NOMO-1 treated with dmso at 0.1 percent for 144 hours (cell line): Measurements from ENCODE around the gene PCDHGC4.

Experiments
- DNase-seq: peaks from one replicate; lab custom pipeline; 2025; ENCODE audit not compliant: unreplicated experiment; lab: John Stamatoyannopoulos, UW

The PCDHGC4 gene

GRCh38 chr5:141512390-141512910 is 27.6 kb downstream of the PCDHGC4 start:
- DNase-seq, result no peak

- no peak for DNase-seq
Measured at GRCh38 chr5:141512911-141513626, 28.2 kb downstream of the PCDHGC4 start.

- no peak for DNase-seq
Measured at GRCh38 chr5:141513627-141514329, 28.9 kb downstream of the PCDHGC4 start.

DNA sequence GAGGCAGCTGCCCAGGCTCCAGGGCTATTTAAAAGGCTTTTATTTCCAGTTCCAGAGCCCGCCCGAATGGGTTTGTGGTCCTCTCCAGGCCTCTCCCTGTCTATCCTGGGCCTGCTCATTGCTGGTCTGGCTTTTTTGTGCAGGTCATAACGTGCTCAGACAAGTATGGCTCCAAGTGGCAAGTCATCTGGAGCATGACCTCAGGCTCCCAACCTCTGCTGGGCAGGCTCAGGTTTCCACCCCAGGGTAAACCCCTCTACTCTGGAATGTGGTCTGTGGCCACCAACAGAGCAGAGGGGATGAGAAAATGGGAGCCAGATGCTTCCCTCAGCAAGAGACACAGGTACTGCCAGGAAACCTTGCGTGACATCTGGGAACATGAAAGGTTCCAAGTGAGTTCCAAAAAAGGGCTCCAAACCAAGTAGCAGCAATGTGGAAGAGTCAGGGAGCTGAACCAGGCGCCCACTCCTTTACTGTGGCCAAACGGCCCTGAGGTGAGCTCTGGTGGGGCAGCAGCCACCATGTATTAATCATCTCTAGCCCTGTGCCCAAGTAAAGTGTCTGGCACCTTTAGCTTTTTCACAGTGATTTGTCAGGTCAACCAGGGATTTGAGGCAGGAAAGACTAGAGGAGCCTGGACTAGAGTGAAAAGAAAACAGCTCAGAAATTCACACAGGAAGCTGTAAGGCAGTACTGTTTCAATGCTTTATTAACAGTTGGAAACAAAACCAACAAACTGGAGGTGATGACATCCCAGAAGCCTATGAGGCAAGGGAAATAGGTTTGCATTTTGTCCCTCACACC is 29.7 kb downstream of the PCDHGC4 start:
- DNase-seq, result no peak

- no peak for DNase-seq
Measured at GRCh38 chr5:141515141-141515540, 30.3 kb downstream of the PCDHGC4 start.

- no peak for DNase-seq
Measured at GRCh38 chr5:141515946-141516671, 31.3 kb downstream of the PCDHGC4 start.

GRCh38 chr5:141516672-141517025 is 31.8 kb downstream of the PCDHGC4 start:
- no peak for DNase-seq

DNA sequence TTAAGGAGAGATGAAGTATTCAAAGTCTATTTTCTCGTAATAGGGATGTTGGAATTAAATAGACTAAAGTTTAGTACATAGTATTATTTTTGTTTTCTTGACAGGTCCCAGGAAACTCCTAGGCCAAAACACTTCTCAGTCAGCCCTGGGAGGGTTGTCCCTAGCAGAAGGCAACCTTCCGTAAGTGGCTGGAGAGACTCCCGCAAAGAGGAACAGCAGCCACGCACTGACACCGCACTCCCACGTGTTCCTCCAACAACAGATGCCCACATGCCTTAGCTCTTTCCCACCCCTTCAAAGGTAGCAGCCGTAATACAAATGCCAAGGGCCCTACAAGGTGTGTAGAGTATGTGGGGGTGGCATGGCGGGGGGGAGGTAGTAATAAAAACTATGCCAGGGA is 32.5 kb downstream of the PCDHGC4 start:
- DNase-seq, result no peak

DNA sequence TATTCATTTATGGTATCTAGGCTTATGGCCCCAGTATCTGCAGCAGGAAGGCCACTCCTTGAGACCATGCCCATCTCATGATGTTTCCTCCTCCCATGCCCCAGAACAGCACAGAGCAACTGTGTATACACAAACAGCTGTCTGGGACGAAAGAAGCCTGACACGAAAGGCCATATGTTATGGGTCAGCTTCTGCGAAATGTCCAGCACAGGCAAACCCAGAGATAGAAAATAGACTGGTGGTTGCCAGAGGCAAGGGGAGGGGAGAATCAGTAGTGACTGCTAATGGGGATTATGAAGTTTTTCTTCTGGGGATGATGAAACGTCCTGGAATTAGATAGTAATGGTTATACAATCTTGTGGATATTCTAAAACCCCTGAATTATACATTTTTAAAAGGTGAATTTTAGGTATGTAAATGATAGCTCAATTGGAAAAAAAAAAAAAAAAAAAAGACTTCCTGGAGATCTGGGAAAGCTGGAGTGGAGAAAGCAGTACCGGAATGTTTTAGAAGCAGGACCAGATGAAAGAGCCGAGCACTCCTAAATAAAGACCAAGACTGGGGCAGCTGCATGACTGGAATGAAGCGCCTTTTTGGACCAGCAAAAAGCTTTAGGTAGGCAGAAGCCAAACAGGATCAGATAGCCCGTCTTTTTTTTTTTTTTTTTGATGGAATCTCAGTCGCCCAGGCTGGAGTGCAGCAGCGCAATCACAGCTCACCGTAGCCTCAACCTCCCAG is 33.2 kb downstream of the PCDHGC4 start:
- no peak for DNase-seq

- DNase-seq, result no peak
Measured at GRCh38 chr5:141518618-141519015, 33.8 kb downstream of the PCDHGC4 start.

DNA sequence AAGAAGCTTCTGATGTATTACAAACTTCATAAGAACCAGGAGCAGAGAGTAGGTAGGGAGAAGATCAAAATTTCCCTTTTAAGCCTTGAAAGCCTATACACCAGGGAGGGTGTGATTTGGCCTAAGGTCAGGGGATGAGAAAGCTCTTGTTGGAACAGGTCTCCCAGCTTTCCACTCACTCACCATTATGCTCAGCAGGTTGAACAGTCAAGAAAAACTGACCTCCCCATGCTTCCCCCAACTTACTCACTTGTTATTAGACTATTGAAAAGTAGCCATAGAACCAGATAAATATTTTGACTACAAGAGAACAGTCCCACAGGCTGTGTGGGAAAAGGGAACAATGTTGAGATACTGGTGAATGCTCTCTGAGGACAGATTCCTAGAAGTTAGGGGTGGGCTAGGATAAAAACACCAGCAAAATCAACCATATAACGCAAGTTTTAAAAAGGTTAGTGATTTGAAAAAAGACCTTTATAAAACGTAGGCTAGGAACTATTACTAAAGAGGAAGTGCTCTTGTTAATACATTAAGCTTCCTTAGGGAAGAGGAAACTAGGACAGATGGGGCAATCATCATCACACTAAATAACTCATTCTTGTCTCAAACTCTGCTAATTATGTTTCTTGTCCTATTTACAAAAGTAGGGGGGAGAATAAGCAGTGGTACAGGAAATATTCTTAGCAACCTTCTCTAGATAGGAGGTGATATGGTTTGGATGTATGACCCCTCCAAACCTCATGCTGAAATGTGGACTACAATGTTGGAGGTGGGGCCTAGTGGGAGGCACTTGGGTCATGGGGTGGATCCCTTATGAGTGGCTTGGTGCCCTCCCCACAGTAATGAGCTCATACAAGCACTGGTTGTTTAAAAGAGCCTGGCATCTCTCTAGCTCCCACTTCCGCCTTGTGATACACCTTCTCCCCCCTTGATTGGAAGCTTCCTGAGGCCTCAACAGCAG is 35.1 kb downstream of the PCDHGC4 start:
- no peak for DNase-seq

DNA sequence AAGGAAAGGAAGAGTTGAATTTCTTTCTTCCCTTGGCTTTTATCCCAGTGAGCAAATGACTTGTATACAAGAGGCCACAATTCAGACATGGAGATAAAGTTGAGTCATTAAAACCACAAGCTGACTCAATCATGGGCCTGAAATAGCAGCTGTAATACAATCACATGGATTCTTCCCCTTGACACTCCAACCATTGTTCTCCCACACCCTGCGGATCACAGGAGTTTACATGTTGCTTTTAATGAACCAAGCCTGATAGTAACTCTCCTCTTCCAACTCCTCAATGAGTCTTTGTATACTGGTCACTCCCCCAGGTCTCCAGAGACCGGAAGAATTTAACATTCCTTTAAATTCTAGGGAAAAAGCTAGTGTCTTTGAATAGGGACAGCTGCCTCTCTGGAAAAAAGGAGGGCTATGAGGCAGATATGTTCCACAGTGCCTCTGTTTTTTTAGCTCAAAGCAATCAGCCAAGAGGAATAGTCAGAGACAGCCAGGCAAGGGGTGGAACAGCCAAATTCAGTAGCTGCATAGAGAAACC is 36.5 kb downstream of the PCDHGC4 start:
- peak; percentile 43 for DNase-seq

- no peak for DNase-seq
Measured at GRCh38 chr5:141522301-141522700, 37.5 kb downstream of the PCDHGC4 start.

- no peak for DNase-seq
Measured at GRCh38 chr5:141523991-141524390, 39.2 kb downstream of the PCDHGC4 start.

DNA sequence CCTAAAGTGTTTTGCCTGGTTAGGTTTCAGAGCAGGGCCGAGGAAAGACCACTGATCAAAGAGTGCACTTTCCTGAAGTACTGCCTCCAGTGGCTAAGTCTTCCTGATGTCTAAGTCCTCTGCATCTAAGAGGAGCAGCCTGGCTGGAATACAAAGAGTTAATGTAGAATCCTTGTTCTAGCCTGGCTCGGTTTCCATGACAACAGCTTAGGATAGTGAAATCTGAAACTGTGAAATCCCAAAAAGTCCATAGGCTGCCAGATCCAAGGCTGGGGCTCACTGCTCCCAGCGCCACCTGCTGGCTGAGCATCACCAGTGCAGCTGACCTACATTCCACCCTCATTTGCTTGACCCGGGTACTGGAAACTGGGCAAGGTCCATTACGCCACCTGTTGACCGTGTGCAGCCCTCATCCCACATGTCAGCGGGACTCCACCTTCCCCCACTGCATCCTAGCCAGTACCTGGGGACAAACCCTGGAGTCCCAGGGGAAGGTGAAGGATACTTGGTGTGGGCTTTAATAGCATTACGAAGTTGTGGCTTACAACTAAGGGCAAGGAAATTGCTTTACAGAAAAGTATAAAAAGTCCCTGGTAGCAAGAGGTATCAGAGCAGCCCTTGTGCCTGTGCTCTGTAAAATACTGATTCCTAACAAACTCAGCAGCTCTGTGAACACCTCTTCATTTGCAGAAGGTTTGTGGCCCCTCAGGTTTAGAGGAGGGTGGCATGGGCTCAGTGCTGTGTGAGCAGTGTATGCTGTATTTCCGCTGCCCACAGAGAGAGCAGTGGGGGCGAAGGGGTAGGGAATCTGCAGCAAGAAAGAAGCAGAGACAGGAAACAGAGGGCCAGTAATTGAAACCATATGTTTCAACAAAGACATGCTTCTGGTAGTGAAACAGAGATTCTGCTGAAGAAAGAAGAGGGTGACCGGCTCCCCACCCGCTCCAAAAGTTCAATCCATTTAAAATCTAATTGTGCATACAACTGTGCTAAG is 40.1 kb downstream of the PCDHGC4 start:
- no peak for DNase-seq

DNA sequence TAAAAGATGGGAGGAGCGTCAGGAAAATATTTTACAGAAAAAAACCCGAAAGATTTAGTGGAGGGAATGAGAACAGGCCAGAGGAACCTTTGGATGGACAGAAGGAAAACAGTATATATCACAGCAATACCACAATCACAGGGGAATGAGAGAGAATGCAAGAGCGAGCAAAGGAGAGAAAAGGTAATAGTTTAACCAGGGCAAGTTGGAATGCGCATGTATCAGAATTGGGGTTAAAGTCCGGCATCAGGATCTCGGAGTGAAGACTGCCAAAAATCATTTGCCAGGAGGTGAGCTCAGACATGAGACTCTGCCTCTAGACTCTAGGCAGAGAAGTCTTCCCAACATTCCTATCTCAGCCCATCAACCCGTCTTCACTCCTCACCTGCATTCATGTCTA is 40.8 kb downstream of the PCDHGC4 start:
- DNase-seq, result no peak

DNA sequence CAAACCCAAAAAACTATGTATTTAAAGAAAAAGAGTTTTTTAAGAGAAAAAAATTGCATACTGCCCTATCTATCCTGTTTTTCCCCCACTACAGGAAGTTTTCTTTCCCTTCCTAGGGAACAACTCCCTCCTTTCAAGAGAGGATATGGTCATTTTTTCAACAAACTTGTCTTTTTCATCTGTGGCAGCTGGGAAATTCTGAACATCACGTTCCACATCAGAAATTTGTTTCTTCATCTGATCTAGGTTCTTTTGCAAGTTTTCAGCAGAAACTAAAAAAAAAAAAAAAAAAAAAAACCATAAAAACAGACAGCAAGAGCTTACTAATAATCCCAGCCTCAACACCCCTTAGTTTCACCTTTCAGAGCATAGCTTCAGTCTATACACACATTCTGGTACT is 42.6 kb downstream of the PCDHGC4 start:
- no peak for DNase-seq
